ENCODE data around the gene SHLD2.
"Not testable (repeated sequence)": the region's sequence is repeated elsewhere in the genome, so short reads cannot be mapped to it uniquely, and the experiment has no call there.

The SHLD2 gene

DNA sequence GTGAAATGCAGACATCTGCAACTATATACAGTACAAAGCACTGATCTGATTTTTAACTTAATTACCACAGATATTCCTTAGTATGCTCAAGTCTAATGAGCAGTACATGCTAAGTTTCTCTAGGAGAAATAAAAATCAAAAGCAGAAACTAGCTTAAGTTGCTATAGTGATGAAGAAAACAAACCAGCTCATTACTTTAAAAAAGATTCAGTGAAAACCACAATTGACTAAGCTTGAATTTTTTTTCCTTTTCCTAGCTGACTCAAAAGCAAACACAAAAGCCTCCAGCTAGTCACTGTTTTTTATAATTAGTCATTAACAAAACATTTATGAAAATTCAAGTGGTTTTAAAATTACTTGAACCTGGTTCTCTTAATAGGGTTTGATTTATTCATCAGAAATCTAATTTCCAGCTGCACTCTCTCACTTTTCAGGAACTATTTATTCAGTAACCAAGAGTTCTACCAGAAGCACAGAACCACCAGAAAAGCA lies 10.7 kb upstream of the SHLD2 start:
- peak; percentile 86 for FAIRE-seq

GRCh38 chr10:87085537-87085936 lies 9.5 kb upstream of the SHLD2 start:
- FAIRE-seq = no peak

- FAIRE-seq = no peak
These were observed 5.3 kb upstream of the SHLD2 start for GRCh38 chr10:87089746-87090145.

DNA sequence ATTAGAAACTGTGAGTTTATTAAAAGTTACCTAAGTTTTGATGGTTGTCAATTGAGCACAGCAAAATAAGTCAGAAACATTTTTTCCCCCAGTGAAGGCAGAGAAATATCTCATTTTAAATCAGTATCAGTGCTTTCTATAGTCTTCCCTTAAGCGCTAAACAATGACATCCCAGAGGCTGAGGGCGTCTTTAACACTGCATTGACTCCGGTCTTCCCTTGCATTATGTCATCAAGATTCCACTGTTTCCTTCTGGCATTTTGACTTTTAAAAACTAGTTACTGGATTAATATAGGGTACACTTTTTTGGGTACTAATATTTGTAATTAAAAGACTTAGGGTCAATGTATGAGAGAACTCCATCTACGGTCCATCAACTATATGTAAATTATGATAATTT lies 4.2 kb upstream of the SHLD2 start:
- no peak for FAIRE-seq

DNA sequence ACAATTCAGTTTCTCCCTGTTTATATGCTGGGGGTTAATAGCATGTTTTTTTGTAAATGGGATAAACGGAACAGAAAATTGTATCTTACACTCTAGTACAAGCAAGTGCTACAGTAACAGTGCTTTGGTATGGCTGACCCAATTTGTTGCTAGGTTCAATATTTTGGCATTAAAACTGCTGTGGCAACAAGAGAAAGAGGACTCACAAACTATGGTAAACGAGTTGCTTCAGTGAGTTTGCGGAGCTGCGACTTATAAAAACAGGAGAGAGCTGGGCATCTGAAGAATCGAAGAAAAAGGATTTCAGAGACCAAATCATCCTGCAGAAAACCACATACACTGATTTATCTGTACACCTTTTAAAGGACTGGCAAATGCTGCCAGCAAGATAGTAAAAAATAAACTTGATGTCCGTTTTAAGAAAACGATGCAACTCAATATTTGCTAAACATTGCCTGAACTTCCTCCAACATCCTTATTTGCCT lies 2.6 kb upstream of the SHLD2 start:
- no peak for FAIRE-seq

- no peak for FAIRE-seq
These were observed 2.0 kb upstream of the SHLD2 start for GRCh38 chr10:87092861-87093631.

DNA sequence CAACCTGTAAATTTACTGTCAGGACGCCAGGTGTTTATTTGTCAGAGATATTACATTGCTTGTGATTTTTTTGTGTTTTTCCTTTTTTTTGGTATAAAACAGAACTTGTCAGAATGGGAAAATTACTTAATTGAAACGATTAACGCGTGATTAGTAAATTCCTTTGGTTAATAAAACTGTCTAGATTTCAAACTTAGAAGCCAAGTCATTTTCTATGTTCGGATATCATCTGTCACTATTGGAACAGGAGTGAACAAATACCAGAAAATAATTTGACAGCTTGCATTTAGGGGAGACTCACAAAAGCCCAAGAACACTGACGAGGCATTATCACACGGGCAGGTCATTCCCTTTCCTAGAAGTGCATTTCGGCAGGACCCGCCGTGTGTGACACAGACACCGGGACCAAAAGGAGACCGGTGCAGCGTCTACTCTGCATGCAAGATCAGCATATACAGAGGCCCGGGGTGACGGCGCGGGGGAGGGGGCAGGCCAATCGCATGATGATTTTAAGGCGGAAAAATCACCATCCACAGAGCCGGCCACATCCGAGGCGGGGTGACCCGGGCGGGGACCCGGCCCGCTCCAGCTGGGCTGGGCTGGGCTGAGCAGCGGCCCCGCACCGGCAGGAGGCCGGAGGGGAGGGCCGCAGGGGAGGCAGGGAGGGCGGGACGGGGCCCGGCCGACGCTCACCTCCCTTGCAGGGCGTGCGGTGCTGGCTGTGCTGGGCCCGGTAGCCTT lies 1.2 kb upstream of the SHLD2 start:
- FAIRE-seq = peak; percentile 26

- no peak for FAIRE-seq
These were observed 385 bp downstream of the SHLD2 start for GRCh38 chr10:87095236-87095945.

DNA sequence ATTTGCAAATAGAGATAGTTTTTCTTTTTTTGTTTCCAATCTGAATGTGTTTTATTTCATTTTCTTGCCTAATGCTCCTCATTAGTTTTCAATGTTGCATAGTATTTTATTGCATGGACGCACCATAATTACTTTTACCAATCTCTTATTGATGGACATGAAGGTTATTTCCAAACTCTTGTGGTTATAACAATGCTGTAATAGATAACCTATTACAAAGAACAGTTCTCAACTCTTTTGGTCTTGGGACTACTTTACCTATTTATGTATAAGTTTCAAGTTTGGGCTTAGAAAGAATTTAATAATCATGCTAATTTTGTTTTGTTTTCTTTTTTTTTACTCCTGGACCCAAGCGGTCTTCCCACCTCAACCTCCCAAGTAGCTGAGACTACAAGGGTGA lies 7.0 kb downstream of the SHLD2 start:
- no peak for FAIRE-seq

DNA sequence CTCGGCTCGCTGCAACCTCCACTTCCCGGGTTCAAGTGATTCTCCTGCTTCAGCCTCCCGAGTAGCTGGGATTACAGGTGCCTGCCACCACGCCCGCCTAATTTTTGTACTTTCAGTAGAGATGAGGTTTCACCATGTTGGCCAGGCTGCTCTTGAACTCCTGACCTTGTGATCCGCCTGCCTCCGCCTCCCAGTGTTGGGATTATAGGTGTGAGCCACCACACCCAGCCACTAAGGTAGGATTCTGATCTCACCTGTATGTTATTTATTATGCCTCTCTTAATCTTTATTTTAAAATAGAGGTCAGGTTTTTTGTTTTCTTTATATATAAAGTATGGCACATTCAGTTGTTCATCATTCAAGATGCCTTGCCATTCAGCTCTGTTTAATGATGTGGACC lies 9.7 kb downstream of the SHLD2 start:
- not testable (repeated sequence) for FAIRE-seq

GRCh38 chr10:87105446-87106124 lies 10.6 kb downstream of the SHLD2 start:
- FAIRE-seq = no peak

- not testable (repeated sequence) for FAIRE-seq
These were observed 23.1 kb downstream of the SHLD2 start for GRCh38 chr10:87118122-87118521.

DNA sequence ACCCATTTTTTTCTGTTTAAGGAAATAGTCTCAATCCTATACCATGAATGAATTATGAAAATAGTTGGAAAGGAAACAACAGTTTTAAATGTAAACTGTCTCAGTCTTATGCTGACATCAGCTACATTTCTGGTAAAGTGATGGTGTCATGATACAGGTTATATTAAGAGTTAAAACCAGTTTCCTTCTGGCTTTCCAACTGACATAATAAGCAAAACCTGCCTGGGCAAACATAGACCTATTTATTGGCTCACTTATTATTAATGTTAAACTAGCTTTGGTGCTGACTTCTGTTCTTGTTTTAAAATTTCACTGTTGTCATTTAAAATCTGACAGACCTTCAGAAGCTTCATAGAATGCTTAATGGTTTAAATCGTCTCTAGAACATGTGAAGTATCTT lies 24.0 kb downstream of the SHLD2 start:
- FAIRE-seq = not testable (repeated sequence)

GRCh38 chr10:87123351-87123750 lies 28.3 kb downstream of the SHLD2 start:
- FAIRE-seq = not testable (repeated sequence)

DNA sequence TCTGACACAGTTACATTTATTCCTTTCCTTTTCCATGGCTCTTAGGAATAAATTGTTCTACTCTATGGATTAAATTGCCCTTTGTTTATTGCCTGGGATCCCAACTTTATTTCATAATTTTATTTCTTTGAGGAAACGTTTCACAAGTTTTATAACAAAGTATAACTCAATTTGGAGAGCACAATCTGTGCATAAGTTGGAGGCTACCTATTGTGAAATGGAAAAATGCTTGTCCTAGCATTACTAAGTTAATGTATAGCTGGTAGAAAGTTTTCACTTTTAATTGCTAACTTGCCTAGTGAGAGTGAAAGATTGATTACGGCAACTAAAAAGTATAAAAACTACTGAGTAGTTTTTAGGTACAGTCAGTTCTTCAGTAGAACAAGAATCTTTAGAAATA lies 32.0 kb downstream of the SHLD2 start:
- peak; percentile 39 for FAIRE-seq

DNA sequence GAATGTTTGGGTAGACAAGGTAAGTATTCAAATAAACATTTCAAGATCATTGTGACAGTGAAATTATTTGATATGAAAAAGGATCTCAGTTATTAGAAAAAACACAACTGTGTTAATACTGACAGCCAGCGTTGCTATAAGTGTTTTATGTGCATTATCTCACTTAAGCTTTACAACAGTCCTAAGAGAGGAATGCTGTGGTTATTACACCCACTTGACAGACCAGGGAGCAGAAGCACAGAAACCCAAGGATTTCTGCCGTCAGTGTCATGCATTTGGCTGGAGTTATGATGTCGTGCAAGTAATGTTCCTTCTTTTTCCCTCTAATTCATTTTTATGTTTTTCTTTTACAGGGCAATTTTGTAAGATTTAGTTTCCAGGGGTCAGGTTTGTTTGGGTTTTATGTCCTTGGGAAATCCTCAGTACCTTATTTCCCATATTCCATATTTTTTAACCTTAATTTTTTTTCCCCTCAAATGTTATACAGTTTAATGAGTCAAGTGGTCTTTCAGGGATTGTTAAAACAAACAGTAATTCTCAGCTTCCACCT lies 32.7 kb downstream of the SHLD2 start:
- FAIRE-seq = not testable (repeated sequence)

- peak; percentile 61 for FAIRE-seq
These were observed 37.2 kb downstream of the SHLD2 start for GRCh38 chr10:87132176-87132575.

- FAIRE-seq = not testable (repeated sequence)
These were observed 38.9 kb downstream of the SHLD2 start for GRCh38 chr10:87133936-87134335.

GRCh38 chr10:87134440-87134839 lies 39.4 kb downstream of the SHLD2 start:
- FAIRE-seq = not testable (repeated sequence)

- not testable (repeated sequence) for FAIRE-seq
These were observed 42.5 kb downstream of the SHLD2 start for GRCh38 chr10:87137478-87137877.

DNA sequence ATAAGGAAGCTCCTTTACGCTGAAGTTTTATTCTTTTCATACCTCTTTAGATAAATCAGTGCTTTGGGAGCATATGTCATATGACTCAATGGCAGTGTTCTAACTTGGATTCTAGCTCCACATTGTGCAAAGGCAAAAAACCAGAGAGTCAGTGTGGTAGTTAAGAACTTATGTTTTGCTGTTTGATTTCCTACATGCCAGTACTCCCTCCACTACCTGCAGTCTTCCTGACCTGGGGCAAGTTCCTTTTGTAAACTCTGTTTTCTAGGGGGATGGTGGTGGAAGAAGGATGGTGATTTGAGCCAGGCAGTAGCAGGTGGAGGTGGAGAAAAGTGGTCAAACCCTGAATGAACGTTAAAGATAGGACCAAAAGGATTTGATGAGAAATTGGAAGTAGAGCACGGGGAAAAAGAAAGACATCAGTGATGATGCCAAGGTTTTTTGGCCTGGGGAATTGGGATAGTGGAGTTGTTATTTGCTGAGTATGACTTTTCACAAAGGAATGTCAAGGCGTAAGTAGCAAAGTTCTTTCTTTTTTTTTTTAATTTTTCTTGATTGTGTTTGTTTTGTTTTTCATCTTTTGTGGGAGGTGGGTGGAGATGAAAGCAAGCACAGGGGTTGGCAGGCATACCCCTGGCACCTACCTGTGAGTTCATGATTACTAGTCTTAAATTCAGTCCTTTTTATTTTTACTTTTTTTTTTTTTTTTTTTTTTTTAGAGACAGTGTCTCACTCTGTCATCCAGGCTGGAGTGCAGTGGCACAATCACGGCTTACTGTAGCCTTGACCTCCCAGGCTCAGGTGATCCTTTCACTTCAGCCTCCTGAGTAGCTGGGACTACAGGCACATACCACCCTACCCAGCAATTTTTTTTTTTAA lies 47.5 kb downstream of the SHLD2 start:
- FAIRE-seq = not testable (repeated sequence)
